Smooth muscle cell (in vitro differentiated cells): ENCODE measurements around the gene EIF2D. TPM values are rescaled to one million over a fixed set of nuclear protein-coding genes. Genes with fewer than 3 reads are reported as not detected.

ENCODE experiments used
- DNase-seq: peaks from one replicate; lab custom pipeline; 2025; ENCODE audit not compliant: unreplicated experiment; lab: John Stamatoyannopoulos, UW
- H2AFZ ChIP-seq: fragments of 200-600 bp; sonication (generic); 2 replicates; pipeline ENCODE4 v1.6.0; 2016; ENCODE audit warnings: antibody characterized with exemption, low read depth, mild to moderate bottlenecking
- H3F3A ChIP-seq: fragments of 200-600 bp; sonication (generic); 2 replicates; pipeline ENCODE4 v1.6.0; 2017; ENCODE audit warnings: antibody characterized with exemption, low read depth
- H3K27ac ChIP-seq: fragments of 200-600 bp; sonication (generic); 2 replicates; pipeline ENCODE4 v1.5.1; 2016; ENCODE audit warnings: low read depth, mild to moderate bottlenecking
- H3K27me3 ChIP-seq: fragments of 200-600 bp; sonication (generic); 2 replicates; pipeline ENCODE4 v1.6.1; 2016; ENCODE audit warnings: low read depth, mild to moderate bottlenecking
- H3K36me3 ChIP-seq: fragments of 200-600 bp; sonication (generic); 2 replicates; pipeline ENCODE4 v1.5.1; 2016; ENCODE audit warnings: low read depth
- H3K4me1 ChIP-seq: fragments of 200-600 bp; sonication (generic); 2 replicates; pipeline ENCODE4 v1.5.1; 2016; ENCODE audit warnings: low read depth
- H3K4me2 ChIP-seq: fragments of 200-600 bp; sonication (generic); 2 replicates; pipeline ENCODE4 v1.6.0; 2016; ENCODE audit warnings: mild to moderate bottlenecking
- H3K4me3 ChIP-seq: fragments of 200-600 bp; sonication (generic); 2 replicates; pipeline ENCODE4 v1.5.1; 2016; ENCODE audit warnings: mild to moderate bottlenecking
- H3K79me2 ChIP-seq: fragments of 200-600 bp; sonication (generic); 2 replicates; pipeline ENCODE4 v1.6.0; 2016; ENCODE audit warnings: low read depth, mild to moderate bottlenecking
- H3K9ac ChIP-seq: fragments of 200-600 bp; sonication (generic); 2 replicates; pipeline ENCODE4 v1.6.0; 2016; ENCODE audit warnings: low read depth
- H3K9me3 ChIP-seq: fragments of 200-600 bp; sonication (generic); replicated peaks from 2 replicates; pipeline ENCODE4 v1.5.1; 2016; ENCODE audit warnings: low read depth
- H4K20me1 ChIP-seq: fragments of 200-600 bp; sonication (generic); 2 replicates; pipeline ENCODE4 v1.6.0; 2016; ENCODE audit warnings: low read depth
- CTCF ChIP-seq: fragments of 200-600 bp; sonication (generic); IDR thresholded peaks from 2 replicates; pipeline ENCODE4 v1.5.1; 2017; ENCODE audit warnings: borderline replicate concordance, mild to moderate bottlenecking, antibody characterized with exemption; ENCODE audit not compliant: insufficient read depth, poor library complexity, severe bottlenecking
- WGBS: methylation state at CpG from one replicate; pipeline ENCODE4 v1.1.7; 2016; ENCODE audit warnings: low lambda C conversion rate; 5-methylcytosine and 5-hydroxymethylcytosine counted together
- polyA plus RNA-seq: library from polyadenylated mRNA; unstranded; fragments of >200 nt; fragmentation: Nextera tagmentation; extraction: Ambion mirVana; gene quantifications from 2 replicates; pipeline ENCODE4 v1.2.1, GENCODE V29; 2016
- total RNA-seq: library from RNA; depleted of rRNA; stranded (reverse); fragments of >200 nt; gene quantifications from 2 replicates; pipeline ENCODE4 v1.2.3, GENCODE V29; 2014

EIF2D gene
- total and polyA plus RNA-seq, 2 experiments from 2014 or later, result 22.8 to 28.9 TPM

- peak overlapping the region; percentile 94 for H3K27ac ChIP-seq
- H3K9me3 ChIP-seq, result no peaks in the 10 kb centered on the region
- H3K79me2 ChIP-seq, result no peaks in the 10 kb centered on the region
- no peak overlapping the region for H3K4me3 ChIP-seq
- no peaks in the 10 kb centered on the region for H4K20me1 ChIP-seq
- peak overlapping the region; percentile 62 for H3K4me2 ChIP-seq
- no peaks in the 10 kb centered on the region for H3F3A ChIP-seq
- H3K27me3 ChIP-seq, result no peaks in the 10 kb centered on the region
- 96% methylated on average over 8 of the region's 8 CpGs for WGBS
- H3K4me1 ChIP-seq, result no peaks in the 10 kb centered on the region
- no peaks in the 10 kb centered on the region for H3K36me3 ChIP-seq
- no peak for TF ChIP-seq CTCF
- H2AFZ ChIP-seq, result no peak overlapping the region
- peak overlapping the region; percentile 67 for H3K9ac ChIP-seq
- no peak for DNase-seq
Measured at GRCh38 chr1:206580438-206581113, 31.7 kb downstream of the EIF2D start.

DNA sequence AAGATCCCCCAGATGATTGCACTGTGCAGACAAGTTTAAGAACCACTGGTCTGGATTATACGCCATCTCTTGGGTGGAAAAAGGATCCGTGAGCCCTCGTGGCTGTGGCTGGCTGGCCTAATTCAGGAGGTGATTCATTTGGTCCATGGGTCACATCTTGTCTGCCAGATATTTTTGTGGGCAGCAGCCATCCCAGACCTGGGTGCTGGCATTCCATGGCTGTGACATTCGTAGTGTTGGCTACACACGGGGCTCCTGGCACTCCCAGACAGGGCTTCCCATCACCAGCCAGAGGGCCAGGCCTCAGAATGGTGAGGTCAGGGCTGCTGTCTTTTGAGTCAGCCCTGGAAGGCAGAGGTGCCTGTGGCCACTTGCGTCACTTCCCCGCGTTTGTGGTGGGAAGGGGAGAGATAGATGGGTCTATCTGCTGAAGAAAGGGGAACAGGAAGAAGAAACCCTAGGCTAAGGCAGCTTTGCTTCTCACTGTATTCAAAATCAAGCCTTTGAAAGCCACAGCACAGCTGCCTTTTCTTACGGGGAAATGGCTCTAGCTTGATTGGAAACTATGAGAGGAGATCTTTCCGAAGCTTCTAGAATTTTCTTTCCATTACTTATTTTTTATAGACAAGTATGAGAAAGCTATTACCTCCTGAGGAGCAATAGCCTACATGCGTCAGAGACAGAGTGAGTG, 32.4 kb downstream of the EIF2D start:
- no peaks in the 10 kb centered on the region for H3K36me3 ChIP-seq
- no peak overlapping the region for H3K4me3 ChIP-seq
- 44% methylated on average over 11 of the region's 11 CpGs for WGBS
- H3K79me2 ChIP-seq, result no peaks in the 10 kb centered on the region
- no peak for DNase-seq
- no peaks in the 10 kb centered on the region for H3K27me3 ChIP-seq
- H3K4me1 ChIP-seq, result no peaks in the 10 kb centered on the region
- no peak overlapping the region for H2AFZ ChIP-seq
- no peaks in the 10 kb centered on the region for H3F3A ChIP-seq
- no peak for TF ChIP-seq CTCF
- H3K4me2 ChIP-seq, result peak overlapping the region; percentile 62
- no peaks in the 10 kb centered on the region for H3K9me3 ChIP-seq
- H3K27ac ChIP-seq, result peak overlapping the region; percentile 94
- peak overlapping the region; percentile 67 for H3K9ac ChIP-seq
- no peaks in the 10 kb centered on the region for H4K20me1 ChIP-seq

GRCh38 chr1:206578978-206579374, 33.3 kb downstream of the EIF2D start:
- Histone ChIP-seq H3K4me1 (no peaks in the 10 kb centered on the region), H3K27me3 (no peaks in the 10 kb centered on the region), H3K9ac (peak overlapping the region; percentile 67), H2AFZ (no peak overlapping the region), H3K4me3 (no peak overlapping the region), H3K4me2 (no peak overlapping the region), H3K27ac (peak overlapping the region; percentile 84), H3K9me3 (no peaks in the 10 kb centered on the region), H3F3A (no peaks in the 10 kb centered on the region), H3K79me2 (no peaks in the 10 kb centered on the region), H4K20me1 (no peaks in the 10 kb centered on the region), H3K36me3 (no peaks in the 10 kb centered on the region)
- TF ChIP-seq CTCF, result no peak
- WGBS, result 94% methylated on average over 4 of the region's 4 CpGs
- no peak for DNase-seq
